NB4 (cell line): ENCODE results near the gene TANC1.

Source experiments
- DNase-seq: peaks from one replicate; pipeline ENCODE4 v3.0.0; 2010; ENCODE audit warnings: low read depth
- H3K4me3 ChIP-seq: one replicate; pipeline ENCODE4 v1.5.1; 2011; ENCODE audit warnings: mild to moderate bottlenecking, low read depth, low read length, moderate library complexity
- CTCF ChIP-seq: IDR thresholded peaks from one replicate; pipeline ENCODE4 v1.5.1; 2012; ENCODE audit warnings: low read depth, low read length
- MAX ChIP-seq: IDR thresholded peaks from 2 replicates; pipeline ENCODE4 v1.6.1; 2011; ENCODE audit warnings: low read depth, low read length
- MYC ChIP-seq: IDR thresholded peaks from 2 replicates; pipeline ENCODE4 v1.6.1; 2011; ENCODE audit warnings: low read depth, low read length
- POLR2A ChIP-seq: IDR thresholded peaks from 2 replicates; pipeline ENCODE4 v1.6.1; 2011; ENCODE audit warnings: mild to moderate bottlenecking; ENCODE audit not compliant: insufficient read length; ENCODE audit errors: extremely low read depth

Gene TANC1

GRCh38 chr2:159204381-159205144 lies 236.1 kb downstream of the TANC1 start:
- TF ChIP-seq MAX (no peak), POLR2A (no peak)
- H3K4me3 ChIP-seq = no peak overlapping the region
- DNase-seq = no peak

DNA sequence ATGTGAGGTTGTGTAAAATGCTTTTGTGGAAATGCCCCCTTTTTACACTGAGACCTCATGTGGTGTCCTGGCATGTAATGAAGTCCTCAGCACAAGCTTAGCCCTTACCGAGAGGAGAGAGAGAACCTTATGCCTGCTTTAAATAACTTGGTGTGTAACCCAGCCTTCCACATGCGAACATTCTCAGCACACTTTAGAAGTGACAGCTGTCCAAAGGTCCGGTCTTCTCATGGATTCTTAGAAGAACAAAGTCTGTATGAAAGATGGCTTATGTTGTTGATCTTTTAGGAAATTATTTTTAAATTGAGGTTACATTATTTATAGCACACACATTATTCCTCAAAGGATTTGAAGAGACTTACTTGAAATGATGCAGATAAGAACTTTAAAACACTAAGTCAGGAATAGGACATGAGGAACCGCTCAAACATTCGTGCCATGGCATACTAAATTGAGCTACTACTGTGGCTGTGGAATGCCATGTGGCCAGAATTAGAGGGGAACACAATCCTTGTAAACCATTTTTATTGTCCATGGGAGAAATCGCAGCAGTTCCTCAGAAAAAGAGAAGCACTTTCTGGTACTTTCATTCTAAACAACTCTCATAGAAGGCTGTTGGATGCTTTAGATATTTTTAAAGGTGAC lies 238.4 kb downstream of the TANC1 start:
- TF ChIP-seq MYC (no peak), MAX (no peak), CTCF (no peak), POLR2A (no peak)
- no peak overlapping the region for H3K4me3 ChIP-seq
- no peak for DNase-seq

DNA sequence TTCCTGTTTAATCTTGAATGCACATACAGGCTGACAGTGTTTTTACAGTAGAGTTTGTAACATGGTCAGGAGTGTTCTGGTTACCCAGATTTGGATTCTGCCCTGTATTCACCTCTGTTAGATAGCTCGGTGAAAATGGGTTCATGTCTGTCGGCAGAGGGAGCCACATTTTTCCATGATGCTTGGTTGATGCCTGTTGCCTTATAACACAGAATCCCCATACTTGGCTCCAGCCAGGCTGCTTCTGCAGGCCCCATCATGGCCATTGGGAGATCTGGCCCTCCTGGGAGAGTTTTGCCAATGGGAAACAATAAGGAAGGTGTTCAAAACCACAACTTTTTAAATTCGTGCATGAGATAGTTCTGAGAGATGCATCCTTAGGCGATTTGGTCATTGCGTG lies 240.0 kb downstream of the TANC1 start:
- no peak for DNase-seq
- H3K4me3 ChIP-seq = no peak overlapping the region
- no peak for TF ChIP-seq MYC
- TF ChIP-seq CTCF = no peak
- no peak for TF ChIP-seq MAX
- no peak for TF ChIP-seq POLR2A

DNA sequence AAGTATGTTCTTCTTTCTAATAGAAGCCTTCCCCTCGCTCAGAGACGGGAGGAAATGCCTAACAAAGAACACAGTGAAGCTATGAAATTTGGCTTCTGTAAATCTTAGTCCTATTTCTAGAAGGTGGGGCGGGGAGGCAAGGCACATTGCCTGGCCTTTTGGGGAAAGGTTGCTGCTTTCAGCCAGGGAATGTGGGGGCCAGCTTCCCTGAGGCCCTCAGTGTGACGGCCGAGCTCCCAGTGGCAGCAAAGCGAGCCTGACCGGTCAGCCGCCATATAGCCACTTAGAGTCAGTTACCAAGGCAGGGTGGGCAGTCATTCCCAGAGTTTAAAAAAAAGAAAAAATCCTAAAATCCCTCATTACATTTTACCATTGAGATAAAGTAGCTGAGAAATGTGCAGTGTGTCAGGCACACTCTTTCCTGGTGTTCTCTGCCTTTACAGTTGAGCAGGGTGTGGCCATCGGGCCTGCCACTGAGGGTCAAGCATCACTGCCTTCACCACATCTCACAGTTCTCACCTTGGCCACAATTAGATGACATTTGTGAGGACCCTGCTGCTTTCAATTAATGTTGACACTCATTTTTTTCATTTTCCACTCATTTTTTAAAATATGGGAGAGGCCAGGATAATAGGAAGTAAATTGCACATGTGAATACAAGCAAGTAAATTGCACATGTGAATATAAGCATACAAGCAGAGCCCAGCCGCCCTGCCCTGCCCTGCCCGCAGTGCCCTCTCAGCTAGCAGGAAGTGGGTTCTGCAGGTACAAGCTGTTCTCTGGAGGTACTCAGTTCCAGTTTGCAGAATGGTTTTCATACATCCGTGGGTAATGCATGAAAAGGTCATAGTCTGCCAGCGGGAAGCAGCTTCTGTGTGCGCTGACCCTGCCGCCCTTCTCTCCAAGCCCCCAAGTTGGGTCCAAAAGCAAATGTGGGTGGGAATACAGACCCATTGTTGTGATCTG lies 241.2 kb downstream of the TANC1 start:
- DNase-seq = no peak
- no peak overlapping the region for H3K4me3 ChIP-seq
- TF ChIP-seq POLR2A (no peak), MAX (no peak), MYC (no peak), CTCF (no peak)

GRCh38 chr2:159211447-159212396 lies 243.3 kb downstream of the TANC1 start:
- no peak for DNase-seq
- TF ChIP-seq MYC (no peak), POLR2A (no peak), CTCF (no peak), MAX (no peak)
- H3K4me3 ChIP-seq = no peak overlapping the region
